GM18873 (cell line): Measurements from ENCODE around the gene MAML3.

Experiments used
- ATAC-seq: cut with Tn5 transposase; IDR thresholded peaks from one replicate; pipeline ENCODE4 v1.9.1; 2021; ENCODE audit warnings: mild to moderate bottlenecking, moderate library complexity, moderate number of reproducible peaks; ENCODE audit not compliant: unreplicated experiment, low FRiP score

Gene MAML3

GRCh38 chr4:139749835-139750498, 404.0 kb downstream of the MAML3 start:
- ATAC-seq: no peak

GRCh38 chr4:139749338-139749737, 404.6 kb downstream of the MAML3 start:
- ATAC-seq: no peak

GRCh38 chr4:139746431-139747171, 407.4 kb downstream of the MAML3 start:
- no peak for ATAC-seq

- no peak for ATAC-seq
These were observed 408.8 kb downstream of the MAML3 start for GRCh38 chr4:139745111-139745639.

GRCh38 chr4:139744232-139744631, 409.8 kb downstream of the MAML3 start:
- no peak for ATAC-seq

- no peak for ATAC-seq
These were observed 411.0 kb downstream of the MAML3 start for GRCh38 chr4:139743027-139743426.

- no peak for ATAC-seq
These were observed 413.4 kb downstream of the MAML3 start for GRCh38 chr4:139740531-139741041.

- ATAC-seq: no peak
These were observed 413.9 kb downstream of the MAML3 start for GRCh38 chr4:139740121-139740520.

GRCh38 chr4:139738846-139739613, 415.0 kb downstream of the MAML3 start:
- ATAC-seq: no peak

- no peak for ATAC-seq
These were observed 417.3 kb downstream of the MAML3 start for GRCh38 chr4:139736661-139737060.

- ATAC-seq: no peak
These were observed 417.7 kb downstream of the MAML3 start for GRCh38 chr4:139736274-139736660.

- no peak for ATAC-seq
These were observed 418.4 kb downstream of the MAML3 start for GRCh38 chr4:139735381-139736273.

GRCh38 chr4:139734875-139735380, 419.1 kb downstream of the MAML3 start:
- ATAC-seq: no peak

- no peak for ATAC-seq
These were observed 419.6 kb downstream of the MAML3 start for GRCh38 chr4:139734201-139734874.

GRCh38 chr4:139732991-139733570, 420.9 kb downstream of the MAML3 start:
- no peak for ATAC-seq

- ATAC-seq: no peak
These were observed 425.1 kb downstream of the MAML3 start for GRCh38 chr4:139728840-139729239.

GRCh38 chr4:139728146-139728545, 425.8 kb downstream of the MAML3 start:
- no peak for ATAC-seq

GRCh38 chr4:139726615-139727014, 427.4 kb downstream of the MAML3 start:
- ATAC-seq: no peak

GRCh38 chr4:139725236-139725635, 428.7 kb downstream of the MAML3 start:
- ATAC-seq: no peak
